H9 (cell line): ENCODE data around the gene LAMTOR4. TPM values are rescaled to one million over a fixed set of nuclear protein-coding genes. Genes with fewer than 3 reads are reported as not detected.
"Not testable (repeated sequence)": the region's sequence is repeated elsewhere in the genome, so short reads cannot be mapped to it uniquely, and the experiment has no call there.

ENCODE experiments used
- DNase-seq: peaks from one replicate; pipeline ENCODE4 v3.0.0-alpha.2; 2017
- H2AFZ ChIP-seq: one replicate; pipeline ENCODE4 v1.6.1; 2013; ENCODE audit warnings: mild to moderate bottlenecking, low read length, control low read depth, moderate library complexity
- H2AK5ac ChIP-seq: 2 replicates; pipeline ENCODE4 v1.6.1; 2013; ENCODE audit warnings: low read length, control low read depth, mixed read lengths; ENCODE audit not compliant: insufficient read length
- H2BK120ac ChIP-seq: one replicate; pipeline ENCODE4 v1.6.1; 2013; ENCODE audit warnings: low read depth, mild to moderate bottlenecking, low read length, control low read depth, inconsistent platforms; ENCODE audit not compliant: poor library complexity, severe bottlenecking
- H2BK12ac ChIP-seq: 2 replicates; pipeline ENCODE4 v1.6.1; 2013; ENCODE audit warnings: low read length, control low read depth, mixed read lengths, low read depth; ENCODE audit not compliant: insufficient read length
- H2BK15ac ChIP-seq: 2 replicates; pipeline ENCODE4 v1.6.1; 2013; ENCODE audit warnings: low read depth, low read length, control low read depth
- H2BK20ac ChIP-seq: one replicate; pipeline ENCODE4 v1.6.1; 2013; ENCODE audit warnings: low read depth, mild to moderate bottlenecking, low read length, control low read depth, inconsistent platforms; ENCODE audit not compliant: poor library complexity, severe bottlenecking
- H2BK5ac ChIP-seq: 2 replicates; pipeline ENCODE4 v1.6.1; 2013; ENCODE audit warnings: low read length, control low read depth, mixed read lengths; ENCODE audit not compliant: insufficient read length
- H3K14ac ChIP-seq: 2 replicates; pipeline ENCODE4 v1.6.1; 2013; ENCODE audit warnings: low read length, control low read depth; ENCODE audit not compliant: insufficient read depth
- H3K18ac ChIP-seq: 2 replicates; pipeline ENCODE4 v1.6.1; 2013; ENCODE audit warnings: low read depth, mild to moderate bottlenecking, mixed read lengths, low read length, control low read depth; ENCODE audit not compliant: insufficient read length
- H3K23ac ChIP-seq: 2 replicates; pipeline ENCODE4 v1.6.1; 2013; ENCODE audit warnings: low read length, control low read depth, mixed read lengths, low read depth; ENCODE audit not compliant: insufficient read length
- H3K23me2 ChIP-seq: 2 replicates; pipeline ENCODE4 v1.6.1; 2013; ENCODE audit warnings: low read depth, mild to moderate bottlenecking, mixed read lengths, low read length, control low read depth; ENCODE audit not compliant: insufficient read length, poor library complexity, severe bottlenecking
- H3K27ac ChIP-seq: 2 replicates; pipeline ENCODE4 v1.5.1; 2013; ENCODE audit warnings: low read length, control low read depth, mixed read lengths, low read depth; ENCODE audit not compliant: insufficient read length
- H3K27me3 ChIP-seq: 2 replicates; pipeline ENCODE4 v1.6.1; 2013; ENCODE audit warnings: low read length, control low read depth, inconsistent platforms; ENCODE audit not compliant: insufficient read depth
- H3K4ac ChIP-seq: 2 replicates; pipeline ENCODE4 v1.6.1; 2013; ENCODE audit warnings: low read depth, mild to moderate bottlenecking, control low read depth, inconsistent platforms, low read length, moderate library complexity
- H3K4me1 ChIP-seq: 2 replicates; pipeline ENCODE4 v1.6.1; 2013; ENCODE audit warnings: low read length, control low read depth, inconsistent platforms; ENCODE audit not compliant: insufficient read depth
- H3K4me2 ChIP-seq: 2 replicates; pipeline ENCODE4 v1.6.1; 2013; ENCODE audit warnings: low read length, control low read depth, mixed read lengths; ENCODE audit not compliant: insufficient read length, insufficient read depth
- H3K56ac ChIP-seq: 2 replicates; pipeline ENCODE4 v1.6.1; 2013; ENCODE audit warnings: low read depth, mild to moderate bottlenecking, mixed read lengths, low read length, control low read depth; ENCODE audit not compliant: insufficient read length
- H3K79me1 ChIP-seq: 2 replicates; pipeline ENCODE4 v1.6.1; 2013; ENCODE audit warnings: low read depth, mild to moderate bottlenecking, moderate library complexity, low read length, control low read depth, inconsistent platforms; ENCODE audit not compliant: insufficient read depth, poor library complexity, severe bottlenecking
- H3K79me2 ChIP-seq: 2 replicates; pipeline ENCODE4 v1.6.1; 2013; ENCODE audit warnings: low read length, control low read depth, inconsistent platforms; ENCODE audit not compliant: insufficient read depth
- H3K9ac ChIP-seq: 2 replicates; pipeline ENCODE4 v1.6.1; 2013; ENCODE audit warnings: low read length, control low read depth, mixed read lengths; ENCODE audit not compliant: insufficient read length; ENCODE audit errors: extremely low read depth
- H3K9me3 ChIP-seq: one replicate; pipeline ENCODE4 v1.6.1; 2013; ENCODE audit warnings: low read depth, low read length, inconsistent platforms; ENCODE audit not compliant: control insufficient read depth
- H3T11ph ChIP-seq: one replicate; pipeline ENCODE4 v1.6.1; 2013; ENCODE audit warnings: mild to moderate bottlenecking, low read length, control low read depth, inconsistent platforms
- H4K20me1 ChIP-seq: one replicate; pipeline ENCODE4 v1.6.1; 2013; ENCODE audit not compliant: control insufficient read depth, insufficient read length, insufficient read depth
- H4K5ac ChIP-seq: 2 replicates; pipeline ENCODE4 v1.6.1; 2013; ENCODE audit warnings: low read depth, mild to moderate bottlenecking, mixed read lengths, low read length, control low read depth; ENCODE audit not compliant: insufficient read length
- H4K8ac ChIP-seq: replicated peaks from 2 replicates; pipeline ENCODE4 v1.6.1; 2013; ENCODE audit warnings: low read length, control low read depth, mixed read lengths, low read depth; ENCODE audit not compliant: insufficient read length
- H4K91ac ChIP-seq: 2 replicates; pipeline ENCODE4 v1.6.1; 2013; ENCODE audit warnings: low read depth, mild to moderate bottlenecking, moderate library complexity, mixed read lengths, low read length, control low read depth; ENCODE audit not compliant: insufficient read length
- H3K27ac Mint-ChIP-seq, 3 experiments: 2 replicates in 2 of 3; 3 replicates in 1 of 3; pipeline ENCODE4 v1.8.0; 2020 to 2021; ENCODE audit warnings: mixed read lengths in 3 of 3, mild to moderate bottlenecking in 1 of 3, moderate library complexity in 1 of 3
- H3K27me3 Mint-ChIP-seq: 2 replicates; pipeline ENCODE4 v1.8.0; 2021; ENCODE audit warnings: low read depth, mild to moderate bottlenecking, moderate library complexity, mixed read lengths
- H3K36me3 Mint-ChIP-seq, 3 experiments: 2 replicates in 2 of 3; 3 replicates in 1 of 3; pipeline ENCODE4 v1.8.0; 2020 to 2021; ENCODE audit warnings: low read depth in 3 of 3, mixed read lengths in 3 of 3; ENCODE audit not compliant: insufficient read depth in 1 of 3
- H3K4me1 Mint-ChIP-seq, 2 experiments: 2 replicates each; pipeline ENCODE4 v1.8.0; 2020; ENCODE audit warnings: mixed read lengths in 2 of 2
- H3K4me3 Mint-ChIP-seq, 2 experiments: 2 replicates in 1 of 2; 3 replicates in 1 of 2; pipeline ENCODE4 v1.8.0; 2020 to 2021; ENCODE audit warnings: mild to moderate bottlenecking in 2 of 2, mixed read lengths in 2 of 2, moderate library complexity in 1 of 2
- H3K9me3 Mint-ChIP-seq, 2 experiments: 2 replicates in 1 of 2; 3 replicates in 1 of 2; pipeline ENCODE4 v1.8.0; 2020; ENCODE audit warnings: mild to moderate bottlenecking in 2 of 2, mixed read lengths in 2 of 2, moderate library complexity in 1 of 2
- WGBS: extraction: QIAGEN DNeasy Blood & Tissue Kit; methylation state at CpG from one replicate; pipeline ENCODE4 v1.1.7; 2013; ENCODE audit warnings: missing lambda C conversion rate, low lambda C conversion rate, mixed read lengths; ENCODE audit not compliant: insufficient read length; ENCODE audit errors: extremely low coverage; 5-methylcytosine and 5-hydroxymethylcytosine counted together
- total RNA-seq: library from RNA; stranded (reverse); gene quantifications from 2 replicates; pipeline ENCODE4 v1.2.1, GENCODE V29; 2021
- TF ChIP-seq, protein P1 (sequence below): fragments of 200-600 bp; sonication (generic); conservative IDR thresholded peaks from 3 replicates; pipeline ENCODE4 v1.8.0; 2021; ENCODE audit warnings: antibody characterized with exemption, mild to moderate bottlenecking

LAMTOR4 gene
- total RNA-seq, 1 experiment from 2014 or later, result 179 TPM

DNA sequence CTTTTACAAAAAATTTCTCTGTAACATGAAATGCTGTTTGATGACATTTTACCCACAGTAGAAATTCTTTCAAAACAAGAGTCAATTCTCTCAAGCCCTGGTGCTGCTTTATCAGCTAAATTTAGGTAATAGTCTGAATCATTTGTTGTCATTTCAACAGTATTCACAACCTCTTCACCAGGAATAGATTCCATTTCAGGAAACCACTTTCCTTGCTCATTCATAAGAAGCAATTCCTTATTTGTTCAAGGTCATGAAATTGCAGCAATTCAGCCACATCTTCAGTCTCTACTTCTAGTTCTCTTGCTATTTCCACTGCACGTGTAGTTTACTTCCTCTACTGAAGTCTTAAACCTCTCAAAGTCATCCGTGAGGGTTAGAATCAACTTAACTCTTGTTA, 43.1 kb downstream of the LAMTOR4 start:
- H3K23me2 ChIP-seq, result no peaks in the 10 kb centered on the region
- Mint-ChIP-seq H3K9me3 (no peaks in the 10 kb centered on the region), H3K27me3 (peaks cover 13% of the 10 kb centered on the region), H3K36me3 (no peaks in the 10 kb centered on the region), H3K4me1 (peaks cover 3 to 4% of the 10 kb centered on the region in 2 experiments; a peak in 2 of 4 replicates), H3K27ac (no peak overlapping the region), H3K4me3 (no peak overlapping the region)
- H4K91ac ChIP-seq, result no peak overlapping the region
- H3K14ac ChIP-seq, result no peak overlapping the region
- no peak overlapping the region for H2AK5ac ChIP-seq
- H3T11ph ChIP-seq, result no peak overlapping the region
- no peak overlapping the region for H2AFZ ChIP-seq
- H3K9me3 ChIP-seq, result no peaks in the 10 kb centered on the region
- TF ChIP-seq, protein P1, sequence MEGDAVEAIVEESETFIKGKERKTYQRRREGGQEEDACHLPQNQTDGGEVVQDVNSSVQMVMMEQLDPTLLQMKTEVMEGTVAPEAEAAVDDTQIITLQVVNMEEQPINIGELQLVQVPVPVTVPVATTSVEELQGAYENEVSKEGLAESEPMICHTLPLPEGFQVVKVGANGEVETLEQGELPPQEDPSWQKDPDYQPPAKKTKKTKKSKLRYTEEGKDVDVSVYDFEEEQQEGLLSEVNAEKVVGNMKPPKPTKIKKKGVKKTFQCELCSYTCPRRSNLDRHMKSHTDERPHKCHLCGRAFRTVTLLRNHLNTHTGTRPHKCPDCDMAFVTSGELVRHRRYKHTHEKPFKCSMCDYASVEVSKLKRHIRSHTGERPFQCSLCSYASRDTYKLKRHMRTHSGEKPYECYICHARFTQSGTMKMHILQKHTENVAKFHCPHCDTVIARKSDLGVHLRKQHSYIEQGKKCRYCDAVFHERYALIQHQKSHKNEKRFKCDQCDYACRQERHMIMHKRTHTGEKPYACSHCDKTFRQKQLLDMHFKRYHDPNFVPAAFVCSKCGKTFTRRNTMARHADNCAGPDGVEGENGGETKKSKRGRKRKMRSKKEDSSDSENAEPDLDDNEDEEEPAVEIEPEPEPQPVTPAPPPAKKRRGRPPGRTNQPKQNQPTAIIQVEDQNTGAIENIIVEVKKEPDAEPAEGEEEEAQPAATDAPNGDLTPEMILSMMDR, result no peak
- H4K8ac ChIP-seq, result no peak overlapping the region
- H4K5ac ChIP-seq, result no peak overlapping the region
- no peak overlapping the region for H2BK15ac ChIP-seq
- no peak overlapping the region for H2BK120ac ChIP-seq
- H3K4me1 ChIP-seq, result no peaks in the 10 kb centered on the region
- H3K56ac ChIP-seq, result no peak overlapping the region
- H3K4me2 ChIP-seq, result no peak overlapping the region
- H3K27me3 ChIP-seq, result no peaks in the 10 kb centered on the region; the same call in 1 of the 2 replicates
- no peak overlapping the region for H3K23ac ChIP-seq
- no peak for DNase-seq
- no peak overlapping the region for H2BK20ac ChIP-seq
- no peak overlapping the region for H3K18ac ChIP-seq
- no peak overlapping the region for H3K27ac ChIP-seq
- no peak overlapping the region for H3K4ac ChIP-seq
- H2BK12ac ChIP-seq, result no peak overlapping the region
- no peaks in the 10 kb centered on the region for H3K79me1 ChIP-seq
- no peaks in the 10 kb centered on the region for H3K79me2 ChIP-seq
- H2BK5ac ChIP-seq, result no peak overlapping the region
- no peak overlapping the region for H3K9ac ChIP-seq
- no CpG with 5 or more reads among the region's 2 CpGs for WGBS
- no peaks in the 10 kb centered on the region for H4K20me1 ChIP-seq

DNA sequence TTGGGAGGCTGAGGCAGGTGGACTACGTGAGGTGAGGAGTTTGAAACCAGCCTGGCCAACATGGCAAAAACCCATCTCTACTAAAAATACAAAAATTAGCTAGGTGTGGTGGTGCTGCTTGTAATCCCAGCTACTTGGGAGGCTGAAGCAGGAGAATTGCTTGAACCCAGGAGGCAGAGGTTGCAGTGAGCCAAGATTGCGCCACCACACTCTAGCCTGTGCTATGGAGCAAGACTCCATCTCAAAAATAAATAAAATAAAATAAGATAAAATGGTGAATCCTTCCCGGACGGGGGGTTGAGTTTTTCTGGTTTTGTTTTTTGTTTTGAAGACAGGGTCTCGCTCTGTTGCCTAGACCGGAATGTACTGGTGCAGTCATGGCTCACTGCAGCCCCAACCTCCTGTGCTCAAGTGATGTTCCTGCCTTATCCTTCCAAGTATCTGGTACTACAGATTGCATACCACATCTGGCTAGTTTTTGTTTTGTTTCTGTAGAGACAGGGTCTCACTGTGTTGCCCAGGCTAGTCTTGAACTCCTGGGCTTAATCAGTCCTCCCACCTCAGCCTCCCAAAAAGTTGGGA, 43.7 kb downstream of the LAMTOR4 start:
- H3K18ac ChIP-seq, H3K9me3 ChIP-seq, H2BK15ac ChIP-seq, H3T11ph ChIP-seq, H3K4me2 ChIP-seq, H3K79me1 ChIP-seq, DNase-seq, H2BK120ac ChIP-seq, H3K27ac ChIP-seq, H3K27ac Mint-ChIP-seq, H3K27me3 ChIP-seq, H2AFZ ChIP-seq, H3K79me2 ChIP-seq, H2BK20ac ChIP-seq, H3K4me1 Mint-ChIP-seq, H4K91ac ChIP-seq, H2BK12ac ChIP-seq, H2AK5ac ChIP-seq, H3K9me3 Mint-ChIP-seq, H3K56ac ChIP-seq, H3K9ac ChIP-seq, H3K23me2 ChIP-seq, H3K36me3 Mint-ChIP-seq, H4K20me1 ChIP-seq, H3K23ac ChIP-seq, H3K4me3 Mint-ChIP-seq, H2BK5ac ChIP-seq, H4K5ac ChIP-seq, H3K4me1 ChIP-seq, H4K8ac ChIP-seq, H3K4ac ChIP-seq, H3K14ac ChIP-seq: not testable (repeated sequence)
- WGBS, result no CpG with 5 or more reads among the region's 6 CpGs
- H3K27me3 Mint-ChIP-seq, result peaks cover 15% of the 10 kb centered on the region
